Psoas muscle (tissue), 8 donors: ENCODE results near the gene SPTB. TPM values are rescaled to one million over a fixed set of nuclear protein-coding genes. Genes with fewer than 3 reads are reported as not detected.

Experiments used
- ATAC-seq, 4 donors: fragments of 200-7000 bp; cut with Tn5 transposase; one replicate each; pipeline ENCODE4 v1.9.1; 2020; ENCODE audit warnings: moderate library complexity in 3 of 4, mild to moderate bottlenecking in 2 of 4
- DNase-seq, 2 donors: peaks; one replicate each; pipeline ENCODE4 v3.0.0-alpha.2; 2020
- H3K27ac ChIP-seq: fragments of 200-600 bp; one replicate; pipeline ENCODE4 v1.8.0; 2022
- H3K27me3 ChIP-seq, 3 donors: fragments of 200-600 bp in 1 of 3; one replicate each; pipeline versions ENCODE4 v1.6.1 to v1.8.0; 2013 to 2022; ENCODE audit warnings: low read length in 2 of 3, mild to moderate bottlenecking in 2 of 3, moderate library complexity in 1 of 3; ENCODE audit not compliant: insufficient read depth in 3 of 3
- H3K36me3 ChIP-seq, 2 donors: fragments of 200-600 bp in 1 of 2; one replicate each; pipeline versions ENCODE4 v1.6.1 to v1.8.0; 2013 to 2022; ENCODE audit warnings: low read depth in 1 of 2, mild to moderate bottlenecking in 1 of 2, moderate library complexity in 1 of 2; ENCODE audit not compliant: insufficient read depth in 1 of 2
- H3K4me1 ChIP-seq: fragments of 200-600 bp; one replicate; pipeline ENCODE4 v1.8.0; 2022
- H3K4me3 ChIP-seq: fragments of 200-600 bp; one replicate; pipeline ENCODE4 v1.8.0; 2022; ENCODE audit warnings: mild to moderate bottlenecking
- H3K9me3 ChIP-seq: fragments of 200-600 bp; one replicate; pipeline ENCODE4 v1.8.0; 2022
- WGBS, 3 donors: extraction: QIAGEN DNeasy Blood & Tissue Kit; methylation state at CpG; one replicate each; pipeline versions ENCODE4 v1.1.6 to v1.1.7; 2013; 5-methylcytosine and 5-hydroxymethylcytosine counted together
- intact Hi-C, 2 donors: fragments of 100-400 bp; cut with DNase I; formaldehyde crosslinking; loops; one replicate each; pipeline versions ENCODE4 v1.11.0 to v1.14.2; 2022
- polyA plus RNA-seq, 3 donors: library from polyadenylated mRNA; stranded (reverse); fragments of 200-250 nt; gene quantifications; one replicate each; pipeline ENCODE4 v1.2.3, GENCODE V29; 2013
- total RNA-seq, 4 donors: library from RNA; stranded (reverse); fragmentation: NEBNext Ultra II Directional in 2 of 4; extraction: Animal tissue kit (Norgen Biotek cat#: 25700) in 2 of 4; gene quantifications; one replicate each; pipeline versions ENCODE4 v1.2.1 to v1.2.4, GENCODE V29; 2021 to 2023
- TF ChIP-seq, protein P1 (sequence below): fragments of 200-600 bp; IDR thresholded peaks from one replicate; pipeline ENCODE4 v1.8.0; 2022; ENCODE audit warnings: antibody characterized with exemption
- donor health status: healthy with polysubstance abuse.
- donor health status: DM: no; HTN: no; CAD: no; lungs with moderate emphysema.
- donor health status: Bipolar disorder and iron deficiency.
- donor health status: healthy.
- donor health status: DM: yes; HTN: yes; CAD: no.
- donor health status: DM: no; HTN: no; CAD: no.
- donor health status: DM: no; HTN: no; CAD: no.
- donor health status: DM: yes; HTN: yes; CAD: no.

Gene SPTB
- total and polyA plus RNA-seq, 7 donors: 43.4 to 540 (median 374) TPM

DNA sequence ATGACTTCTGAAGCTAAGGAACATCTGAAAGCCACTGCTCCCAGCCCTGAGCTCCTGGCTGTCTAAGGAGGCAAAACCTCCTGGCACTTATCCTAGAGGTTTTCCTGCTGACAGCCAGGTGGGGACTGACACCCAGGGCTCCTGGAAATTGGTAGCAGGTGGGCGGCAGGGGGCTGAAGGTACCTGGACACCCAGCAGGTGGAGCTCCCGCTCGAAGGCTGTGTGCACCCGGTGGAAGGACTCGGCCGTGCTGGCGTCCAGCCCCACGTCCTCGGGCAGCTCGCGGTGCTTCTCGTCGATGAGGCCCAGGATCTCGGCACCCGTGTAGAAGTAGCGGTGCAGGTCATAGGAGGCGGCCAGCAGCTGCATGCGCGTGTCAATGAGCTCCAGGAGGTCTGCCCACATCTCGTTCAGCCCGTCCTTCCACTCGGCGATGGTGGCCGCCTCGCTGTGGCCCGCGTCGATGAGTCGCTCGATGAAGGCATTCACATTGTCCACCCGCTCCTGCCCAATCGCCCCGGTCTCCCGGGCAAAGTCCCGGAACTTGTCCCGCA is 107.2 kb downstream of the SPTB start:
- intact Hi-C loops: no loop called here
- Histone ChIP-seq H3K36me3 (peaks cover 0 to 100% of the 10 kb centered on the region in 2 donors), H3K4me3 (no peak overlapping the region), H3K27me3 (no peaks in the 10 kb centered on the region), H3K9me3 (no peaks in the 10 kb centered on the region), H3K27ac (no peak overlapping the region), H3K4me1 (no peaks in the 10 kb centered on the region)
- DNase-seq (no peak), ATAC-seq (no peak)
- 91 to 93% (median 91%) methylated on average over 36 of the region's 36 CpGs for WGBS, 3 donors
- TF ChIP-seq, protein P1, sequence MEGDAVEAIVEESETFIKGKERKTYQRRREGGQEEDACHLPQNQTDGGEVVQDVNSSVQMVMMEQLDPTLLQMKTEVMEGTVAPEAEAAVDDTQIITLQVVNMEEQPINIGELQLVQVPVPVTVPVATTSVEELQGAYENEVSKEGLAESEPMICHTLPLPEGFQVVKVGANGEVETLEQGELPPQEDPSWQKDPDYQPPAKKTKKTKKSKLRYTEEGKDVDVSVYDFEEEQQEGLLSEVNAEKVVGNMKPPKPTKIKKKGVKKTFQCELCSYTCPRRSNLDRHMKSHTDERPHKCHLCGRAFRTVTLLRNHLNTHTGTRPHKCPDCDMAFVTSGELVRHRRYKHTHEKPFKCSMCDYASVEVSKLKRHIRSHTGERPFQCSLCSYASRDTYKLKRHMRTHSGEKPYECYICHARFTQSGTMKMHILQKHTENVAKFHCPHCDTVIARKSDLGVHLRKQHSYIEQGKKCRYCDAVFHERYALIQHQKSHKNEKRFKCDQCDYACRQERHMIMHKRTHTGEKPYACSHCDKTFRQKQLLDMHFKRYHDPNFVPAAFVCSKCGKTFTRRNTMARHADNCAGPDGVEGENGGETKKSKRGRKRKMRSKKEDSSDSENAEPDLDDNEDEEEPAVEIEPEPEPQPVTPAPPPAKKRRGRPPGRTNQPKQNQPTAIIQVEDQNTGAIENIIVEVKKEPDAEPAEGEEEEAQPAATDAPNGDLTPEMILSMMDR: no peak

DNA sequence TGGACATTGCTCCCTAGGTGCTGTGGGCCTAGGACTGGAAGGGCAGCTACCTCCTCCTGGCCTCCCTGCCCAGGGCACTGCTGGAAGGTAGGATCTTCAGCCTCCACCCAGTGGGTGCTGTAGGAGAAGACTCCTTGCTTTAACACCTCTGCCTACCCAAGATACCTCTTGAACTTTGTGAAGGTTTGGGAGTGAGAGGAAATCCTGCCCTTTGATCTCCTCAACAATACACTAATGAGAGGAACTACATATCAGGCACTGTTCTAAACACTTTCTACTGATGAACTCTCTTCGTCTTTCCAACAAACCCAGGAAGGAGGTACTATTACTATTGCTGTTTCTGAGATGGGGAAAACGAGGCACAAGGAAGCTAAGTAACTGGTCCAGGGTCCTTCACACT is 108.5 kb downstream of the SPTB start:
- Histone ChIP-seq H3K4me1 (no peaks in the 10 kb centered on the region), H3K9me3 (no peaks in the 10 kb centered on the region), H3K27me3 (no peaks in the 10 kb centered on the region), H3K4me3 (no peak overlapping the region), H3K36me3 (peaks cover 0 to 100% of the 10 kb centered on the region in 2 donors), H3K27ac (no peak overlapping the region)
- TF ChIP-seq, protein P1: no peak
- 68 to 87% (median 82%) methylated on average over 2 of the region's 2 CpGs for WGBS, 3 donors
- intact Hi-C loops: no loop called here
- ATAC-seq (no peak), DNase-seq (no peak)

DNA sequence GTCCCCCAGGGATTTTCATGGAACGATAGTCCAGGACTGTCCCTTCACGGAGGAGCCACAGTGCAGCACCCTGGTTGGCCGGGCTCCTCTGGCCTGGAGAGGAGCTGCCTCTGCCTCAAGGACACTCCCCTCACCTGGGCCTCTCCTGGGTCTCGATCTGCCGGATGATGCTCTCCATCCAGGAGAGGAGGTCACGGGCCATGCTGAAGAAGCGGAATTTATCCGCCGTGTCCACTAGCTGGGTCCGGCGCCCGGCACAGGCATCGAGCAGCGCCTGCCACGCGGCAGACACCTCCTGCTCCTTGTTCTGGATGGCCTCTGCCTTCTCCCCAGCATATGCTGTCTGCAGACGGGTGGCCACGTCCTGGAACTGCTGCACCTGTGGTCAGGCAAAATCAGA is 109.0 kb downstream of the SPTB start:
- TF ChIP-seq, protein P1: no peak
- no peak for ATAC-seq
- Histone ChIP-seq H3K9me3 (no peaks in the 10 kb centered on the region), H3K4me1 (no peaks in the 10 kb centered on the region), H3K4me3 (no peak overlapping the region), H3K27me3 (no peaks in the 10 kb centered on the region), H3K36me3 (peaks cover 0 to 99% of the 10 kb centered on the region in 2 donors), H3K27ac (no peak overlapping the region)
- intact Hi-C loops: no loop called here
- no peak for DNase-seq
- WGBS, 3 donors: 83 to 89% (median 83%) methylated on average over 18 of the region's 18 CpGs

DNA sequence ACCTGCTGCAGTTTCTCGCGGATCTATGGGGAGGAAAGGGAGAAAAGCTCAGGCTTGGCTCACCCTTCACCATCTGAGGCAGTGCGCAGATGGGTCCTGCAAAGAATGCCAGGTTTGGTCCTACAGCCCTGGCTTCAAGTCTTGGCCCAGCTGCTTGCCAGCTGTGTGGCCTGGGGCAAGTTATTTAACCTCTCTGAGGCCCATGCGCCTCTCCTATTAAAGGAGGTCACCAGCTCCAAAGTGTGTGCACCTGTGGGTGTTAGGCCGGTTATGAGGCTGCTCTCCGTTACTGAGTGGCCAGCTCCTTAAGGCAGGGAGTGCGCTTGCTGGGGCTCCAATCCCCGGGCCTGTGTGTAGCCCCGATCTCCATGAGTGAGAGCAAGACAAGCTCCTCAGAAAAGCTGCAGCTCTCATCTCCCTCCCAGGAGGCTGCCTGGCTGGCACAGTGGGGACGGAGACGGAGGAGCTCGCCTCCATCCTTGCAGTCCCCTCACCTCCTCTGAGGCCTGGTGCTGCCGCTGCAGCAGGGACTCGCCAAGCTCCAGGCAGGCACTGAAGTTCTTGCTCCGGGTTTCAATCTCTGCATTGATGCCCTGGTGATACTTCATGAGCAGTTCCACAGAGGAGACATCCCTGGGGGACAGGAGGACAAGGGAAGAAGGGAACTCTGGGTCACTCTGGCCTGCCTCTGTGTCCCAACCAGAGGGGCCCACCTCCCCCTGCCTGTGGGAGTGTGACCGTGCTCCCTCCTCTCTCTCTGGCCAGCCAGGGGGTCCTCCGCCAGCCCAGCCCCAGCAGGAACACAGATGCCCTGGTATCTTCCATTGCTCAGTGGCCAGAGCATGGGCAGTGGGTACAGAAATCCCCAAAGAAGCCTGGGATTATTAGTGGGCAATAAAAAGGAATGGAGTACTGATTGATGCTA is 110.3 kb downstream of the SPTB start:
- H3K4me1 ChIP-seq: no peaks in the 10 kb centered on the region
- intact Hi-C loops: no loop called here
- peaks cover 0 to 98% of the 10 kb centered on the region in 2 donors for H3K36me3 ChIP-seq

More for the DNA sequence above, 110.3 kb downstream of the SPTB start:
- Histone ChIP-seq H3K27ac (no peak overlapping the region), H3K4me3 (no peak overlapping the region), H3K27me3 (no peaks in the 10 kb centered on the region), H3K9me3 (no peaks in the 10 kb centered on the region)
- DNase-seq: no peak
- TF ChIP-seq, protein P1: no peak
- 83 to 90% (median 83%) methylated on average over 15 to 17 of the region's 17 CpGs for WGBS, 3 donors
- no peak for ATAC-seq
